GM23338 (cell line): Measurements from ENCODE around the gene NUP205. TPM values are rescaled to one million over a fixed set of nuclear protein-coding genes. Genes with fewer than 3 reads are reported as not detected.

Experiments used
- ATAC-seq: fragments of 200-7000 bp; cut with Tn5 transposase; 3 replicates; pipeline ENCODE4 v1.9.1; 2020
- DNase-seq: peaks from one replicate; pipeline ENCODE4 v3.0.0-alpha.2; 2015; ENCODE audit warnings: low spot score
- H2AFZ ChIP-seq: fragments of 200-600 bp; sonication (generic); 2 replicates; pipeline ENCODE4 v1.8.0; 2016; ENCODE audit warnings: antibody characterized with exemption, mild to moderate bottlenecking, moderate library complexity
- H3F3A ChIP-seq: fragments of 200-600 bp; sonication (generic); replicated peaks from 2 replicates; pipeline ENCODE4 v1.8.0; 2017; ENCODE audit warnings: antibody characterized with exemption, mixed run types, low read depth
- H3K27ac ChIP-seq: fragments of 200-600 bp; sonication (generic); 2 replicates; pipeline ENCODE4 v1.6.1; 2016; ENCODE audit warnings: low read depth
- H3K27me3 ChIP-seq: fragments of 200-600 bp; sonication (generic); 2 replicates; pipeline ENCODE4 v1.8.0; 2016; ENCODE audit warnings: mild to moderate bottlenecking, mixed run types, moderate library complexity; ENCODE audit not compliant: insufficient read depth
- H3K36me3 ChIP-seq: fragments of 200-600 bp; sonication (generic); 2 replicates; pipeline ENCODE4 v1.8.0; 2016; ENCODE audit warnings: mild to moderate bottlenecking; ENCODE audit not compliant: insufficient read depth
- H3K4me1 ChIP-seq: fragments of 200-600 bp; sonication (generic); 2 replicates; pipeline ENCODE4 v1.8.0; 2016; ENCODE audit warnings: mild to moderate bottlenecking, moderate library complexity; ENCODE audit not compliant: insufficient read depth
- H3K4me2 ChIP-seq: fragments of 200-600 bp; sonication (generic); 2 replicates; pipeline ENCODE4 v1.7.1; 2017; ENCODE audit warnings: mixed run types
- H3K4me3 ChIP-seq: fragments of 200-600 bp; sonication (generic); 2 replicates; pipeline ENCODE4 v1.6.1; 2016; ENCODE audit warnings: mixed run types
- H3K79me2 ChIP-seq: fragments of 200-600 bp; sonication (generic); replicated peaks from 2 replicates; pipeline ENCODE4 v1.8.0; 2017; ENCODE audit warnings: mild to moderate bottlenecking; ENCODE audit not compliant: insufficient read depth
- H3K9me2 ChIP-seq: fragments of 200-600 bp; sonication (generic); 2 replicates; pipeline ENCODE4 v1.8.0; 2017; ENCODE audit not compliant: insufficient read depth
- H4K20me1 ChIP-seq: fragments of 200-600 bp; sonication (generic); replicated peaks from 2 replicates; pipeline ENCODE4 v1.8.0; 2017; ENCODE audit warnings: mild to moderate bottlenecking; ENCODE audit not compliant: insufficient read depth
- H3K27ac Mint-ChIP-seq: 2 replicates; pipeline ENCODE4 v1.8.0; 2020; ENCODE audit warnings: inconsistent platforms, mild to moderate bottlenecking, moderate library complexity, mixed read lengths
- H3K27me3 Mint-ChIP-seq: 3 replicates; pipeline ENCODE4 v1.8.0; 2022; ENCODE audit warnings: low read depth, mild to moderate bottlenecking, moderate library complexity, mixed read lengths, inconsistent platforms; ENCODE audit not compliant: insufficient read depth, poor library complexity
- H3K36me3 Mint-ChIP-seq: 3 replicates; pipeline ENCODE4 v1.8.0; 2021; ENCODE audit warnings: low read depth, mild to moderate bottlenecking, inconsistent platforms, moderate library complexity, mixed read lengths
- H3K4me1 Mint-ChIP-seq: 3 replicates; pipeline ENCODE4 v1.8.0; 2020; ENCODE audit warnings: mild to moderate bottlenecking, inconsistent platforms, mixed read lengths
- H3K4me3 Mint-ChIP-seq: 3 replicates; pipeline ENCODE4 v1.8.0; 2021; ENCODE audit warnings: moderate library complexity, mild to moderate bottlenecking, inconsistent platforms, mixed read lengths
- H3K9me3 Mint-ChIP-seq: 3 replicates; pipeline ENCODE4 v1.8.0; 2020; ENCODE audit warnings: moderate library complexity, mild to moderate bottlenecking, inconsistent platforms, mixed read lengths
- CREB1 ChIP-seq: fragments of 250-450 bp; sonication (Bioruptor Pico); IDR thresholded peaks from 2 replicates; pipeline ENCODE4 v1.5.0; 2020; ENCODE audit warnings: low read depth, mild to moderate bottlenecking, moderate library complexity
- EZH2 ChIP-seq: fragments of 200-600 bp; sonication (generic); IDR thresholded peaks from one replicate; pipeline ENCODE4 v1.8.0; 2017; ENCODE audit warnings: antibody characterized with exemption, mild to moderate bottlenecking, low read depth; ENCODE audit not compliant: unreplicated experiment
- EZH2phosphoT487 ChIP-seq: fragments of 200-600 bp; sonication (generic); IDR thresholded peaks from one replicate; pipeline ENCODE4 v1.8.1; 2018; ENCODE audit warnings: antibody characterized with exemption; ENCODE audit not compliant: unreplicated experiment
- JUNB ChIP-seq: IDR thresholded peaks from one replicate; pipeline ENCODE4 v1.6.1; 2016; ENCODE audit warnings: antibody characterized with exemption; ENCODE audit not compliant: unreplicated experiment
- NANOG ChIP-seq: IDR thresholded peaks from 2 replicates; pipeline ENCODE4 v1.6.1; 2016; ENCODE audit warnings: antibody characterized with exemption, borderline replicate concordance
- POLR2AphosphoS5 ChIP-seq: IDR thresholded peaks from 2 replicates; pipeline ENCODE4 v1.6.1; 2016; ENCODE audit warnings: antibody characterized with exemption, low read depth
- REST ChIP-seq: IDR thresholded peaks from one replicate; pipeline ENCODE4 v1.6.1; 2018; ENCODE audit warnings: antibody characterized with exemption; ENCODE audit not compliant: unreplicated experiment
- STAT1 ChIP-seq: IDR thresholded peaks from one replicate; pipeline ENCODE4 v1.6.1; 2016; ENCODE audit warnings: antibody characterized with exemption; ENCODE audit not compliant: unreplicated experiment
- ZNF114 ChIP-seq: fragments of 250-450 bp; sonication (Bioruptor Pico); IDR thresholded peaks from 2 replicates; pipeline ENCODE4 v1.5.0; 2020; ENCODE audit warnings: mild to moderate bottlenecking, moderate library complexity
- ZNF331 ChIP-seq: fragments of 250-450 bp; sonication (Bioruptor Pico); IDR thresholded peaks from 2 replicates; pipeline ENCODE4 v1.5.0; 2020; ENCODE audit warnings: low read depth, mild to moderate bottlenecking, moderate library complexity
- ZNF462 ChIP-seq: fragments of 250-450 bp; sonication (Bioruptor Pico); IDR thresholded peaks from 2 replicates; pipeline ENCODE4 v1.5.0; 2020; ENCODE audit warnings: mild to moderate bottlenecking, moderate library complexity
- polyA plus RNA-seq: library from polyadenylated mRNA; unstranded; fragments of >200 nt; fragmentation: Nextera tagmentation; extraction: Ambion mirVana; gene quantifications from 2 replicates; pipeline ENCODE4 v1.2.1, GENCODE V29; 2016
- total RNA-seq: library from RNA; depleted of rRNA; stranded (reverse); fragments of >200 nt; shearing (Covaris generic); gene quantifications from 2 replicates; pipeline ENCODE4 v1.2.3, GENCODE V29; 2014
- TF ChIP-seq, protein P1 (sequence below), 2 experiments: fragments of 200-600 bp in 1 of 2; sonication (generic) in 1 of 2; conservative IDR thresholded peaks; 2 replicates each; pipeline versions ENCODE4 v1.5.1 to v1.6.1; 2016 to 2017; ENCODE audit warnings: antibody characterized with exemption in 2 of 2, low read depth in 2 of 2, mild to moderate bottlenecking in 2 of 2, moderate library complexity in 1 of 2
- TF ChIP-seq, protein P2 (sequence below): IDR thresholded peaks from 2 replicates; pipeline ENCODE4 v1.6.1; 2016; ENCODE audit warnings: antibody characterized with exemption

The NUP205 gene
- total and polyA plus RNA-seq, 2 experiments from 2014 or later = 150 to 212 TPM

GRCh38 chr7:135618510-135618909 is 60.8 kb downstream of the NUP205 start:
- no peaks in the 10 kb centered on the region; the same call in 1 of the 2 replicates for H3K79me2 ChIP-seq
- no peaks in the 10 kb centered on the region for H3K9me2 ChIP-seq
- peaks cover 4% of the 10 kb centered on the region; the same call in 1 of the 2 replicates for H4K20me1 ChIP-seq
- no peak overlapping the region for H3K4me2 ChIP-seq
- no peak for ATAC-seq
- no peak overlapping the region for H3K4me3 ChIP-seq
- H3K4me3 Mint-ChIP-seq = no peak overlapping the region
- no peak overlapping the region for H3K27ac Mint-ChIP-seq
- peaks cover 3% of the 10 kb centered on the region for H3F3A ChIP-seq
- no peak overlapping the region for H2AFZ ChIP-seq
- DNase-seq = no peak
- H3K27me3 ChIP-seq = no peaks in the 10 kb centered on the region
- no peak overlapping the region for H3K27ac ChIP-seq
- H3K9me3 Mint-ChIP-seq = no peaks in the 10 kb centered on the region
- no peaks in the 10 kb centered on the region for H3K27me3 Mint-ChIP-seq
- no peaks in the 10 kb centered on the region for H3K4me1 Mint-ChIP-seq
- peaks cover 62% of the 10 kb centered on the region for H3K36me3 ChIP-seq
- no peaks in the 10 kb centered on the region for H3K4me1 ChIP-seq
- TF ChIP-seq ZNF114 (CRISPR knock-in tag) (no peak), NANOG (no peak), ZNF462 (CRISPR knock-in tag) (no peak), POLR2AphosphoS5 (no peak), ZNF331 (no peak), EZH2 (no peak), EZH2phosphoT487 (no peak), STAT1 (no peak), REST (no peak), CREB1 (no peak), JUNB (no peak)
- TF ChIP-seq, protein P1, sequence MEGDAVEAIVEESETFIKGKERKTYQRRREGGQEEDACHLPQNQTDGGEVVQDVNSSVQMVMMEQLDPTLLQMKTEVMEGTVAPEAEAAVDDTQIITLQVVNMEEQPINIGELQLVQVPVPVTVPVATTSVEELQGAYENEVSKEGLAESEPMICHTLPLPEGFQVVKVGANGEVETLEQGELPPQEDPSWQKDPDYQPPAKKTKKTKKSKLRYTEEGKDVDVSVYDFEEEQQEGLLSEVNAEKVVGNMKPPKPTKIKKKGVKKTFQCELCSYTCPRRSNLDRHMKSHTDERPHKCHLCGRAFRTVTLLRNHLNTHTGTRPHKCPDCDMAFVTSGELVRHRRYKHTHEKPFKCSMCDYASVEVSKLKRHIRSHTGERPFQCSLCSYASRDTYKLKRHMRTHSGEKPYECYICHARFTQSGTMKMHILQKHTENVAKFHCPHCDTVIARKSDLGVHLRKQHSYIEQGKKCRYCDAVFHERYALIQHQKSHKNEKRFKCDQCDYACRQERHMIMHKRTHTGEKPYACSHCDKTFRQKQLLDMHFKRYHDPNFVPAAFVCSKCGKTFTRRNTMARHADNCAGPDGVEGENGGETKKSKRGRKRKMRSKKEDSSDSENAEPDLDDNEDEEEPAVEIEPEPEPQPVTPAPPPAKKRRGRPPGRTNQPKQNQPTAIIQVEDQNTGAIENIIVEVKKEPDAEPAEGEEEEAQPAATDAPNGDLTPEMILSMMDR (conservative IDR thresholded peaks at IDR 0.05; ENCODE audit: low read depth in 2 of 2) = no peak
- TF ChIP-seq, protein P2, sequence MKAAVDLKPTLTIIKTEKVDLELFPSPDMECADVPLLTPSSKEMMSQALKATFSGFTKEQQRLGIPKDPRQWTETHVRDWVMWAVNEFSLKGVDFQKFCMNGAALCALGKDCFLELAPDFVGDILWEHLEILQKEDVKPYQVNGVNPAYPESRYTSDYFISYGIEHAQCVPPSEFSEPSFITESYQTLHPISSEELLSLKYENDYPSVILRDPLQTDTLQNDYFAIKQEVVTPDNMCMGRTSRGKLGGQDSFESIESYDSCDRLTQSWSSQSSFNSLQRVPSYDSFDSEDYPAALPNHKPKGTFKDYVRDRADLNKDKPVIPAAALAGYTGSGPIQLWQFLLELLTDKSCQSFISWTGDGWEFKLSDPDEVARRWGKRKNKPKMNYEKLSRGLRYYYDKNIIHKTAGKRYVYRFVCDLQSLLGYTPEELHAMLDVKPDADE = no peak
- H3K36me3 Mint-ChIP-seq = peaks cover 61% of the 10 kb centered on the region
